HG02938 (cell line): ENCODE measurements around the gene UNC93B1.
"Not testable (repeated sequence)": the region's sequence is repeated elsewhere in the genome, so short reads cannot be mapped to it uniquely, and the experiment has no call there.

Experiments
- ATAC-seq: cut with Tn5 transposase; IDR thresholded peaks from one replicate; pipeline ENCODE4 v1.9.1; 2021; ENCODE audit warnings: mild to moderate bottlenecking, moderate library complexity; ENCODE audit not compliant: unreplicated experiment

UNC93B1 gene

DNA sequence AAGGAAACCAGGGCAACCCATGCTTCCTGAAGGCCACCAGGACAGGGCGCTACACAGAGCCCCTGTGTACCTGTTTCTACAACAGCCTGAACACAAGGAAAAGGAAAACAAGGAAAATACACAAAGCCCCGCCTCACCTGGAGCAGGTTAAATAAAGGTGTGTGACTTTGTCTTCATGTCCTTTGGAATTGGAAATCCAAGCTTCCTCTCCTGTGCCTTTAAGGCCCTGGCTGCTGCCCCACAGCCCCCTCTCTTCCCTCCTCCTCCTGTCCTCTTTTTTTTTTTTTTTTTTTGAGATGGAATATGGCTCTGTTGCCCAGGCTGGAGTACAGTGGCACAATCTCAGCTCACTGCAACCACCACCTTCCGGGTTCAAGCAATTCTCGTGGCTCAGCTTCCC, 57.5 kb downstream of the UNC93B1 start:
- ATAC-seq: not testable (repeated sequence)

GRCh38 chr11:67943406-67943805, 60.5 kb downstream of the UNC93B1 start:
- not testable (repeated sequence) for ATAC-seq
